ENCODE data around the gene ZDHHC23.

ZDHHC23 gene

GRCh38 chr3:113910966-113911365, 36.8 kb upstream of the ZDHHC23 start:
- no peak overlapping the region for H3K9ac ChIP-seq
- no peaks in the 10 kb centered on the region for H3K27me3 ChIP-seq (ENCODE audit: control insufficient read depth, insufficient read depth, low read length)
- H3K9me3 ChIP-seq (ENCODE audit: control insufficient read depth, low read length), result no peaks in the 10 kb centered on the region
- no peak overlapping the region for H2AFZ ChIP-seq
- H3K27ac ChIP-seq, result no peak overlapping the region
- no peak overlapping the region for H3K4me2 ChIP-seq (ENCODE audit: low read length)
- no peaks in the 10 kb centered on the region for H3K4me1 ChIP-seq
- no peaks in the 10 kb centered on the region for H3K79me2 ChIP-seq
- H3K36me3 ChIP-seq (ENCODE audit: control insufficient read depth, insufficient read depth, low read length), result no peaks in the 10 kb centered on the region
- no peak overlapping the region for H3K4me3 ChIP-seq (ENCODE audit: low read depth, low read length)
- no peak for TF ChIP-seq CTCF (IDR thresholded peaks at IDR 0.05)

GRCh38 chr3:113912552-113913236, 35.1 kb upstream of the ZDHHC23 start:
- no peaks in the 10 kb centered on the region for H3K79me2 ChIP-seq
- no peak overlapping the region for H3K9ac ChIP-seq
- H2AFZ ChIP-seq, result peak overlapping the region; percentile 43
- peak; percentile 71 for TF ChIP-seq CTCF (IDR thresholded peaks at IDR 0.05)
- H3K27me3 ChIP-seq (ENCODE audit: control insufficient read depth, insufficient read depth, low read length), result no peaks in the 10 kb centered on the region
- no peak overlapping the region for H3K4me2 ChIP-seq (ENCODE audit: low read length)
- no peaks in the 10 kb centered on the region for H3K36me3 ChIP-seq (ENCODE audit: control insufficient read depth, insufficient read depth, low read length)
- no peaks in the 10 kb centered on the region for H3K9me3 ChIP-seq (ENCODE audit: control insufficient read depth, low read length)
- H3K27ac ChIP-seq, result no peak overlapping the region
- H3K4me1 ChIP-seq, result no peaks in the 10 kb centered on the region
- peak overlapping the region; percentile 2 for H3K4me3 ChIP-seq (ENCODE audit: low read depth, low read length)

- no peak overlapping the region for H3K4me2 ChIP-seq (ENCODE audit: low read length)
- H3K9ac ChIP-seq, result no peak overlapping the region
- no peak overlapping the region for H3K27ac ChIP-seq
- no peak overlapping the region for H2AFZ ChIP-seq
- no peaks in the 10 kb centered on the region for H3K36me3 ChIP-seq (ENCODE audit: control insufficient read depth, insufficient read depth, low read length)
- no peak overlapping the region for H3K4me3 ChIP-seq (ENCODE audit: low read depth, low read length)
- no peaks in the 10 kb centered on the region for H3K9me3 ChIP-seq (ENCODE audit: control insufficient read depth, low read length)
- TF ChIP-seq CTCF (IDR thresholded peaks at IDR 0.05), result no peak
- no peaks in the 10 kb centered on the region for H3K4me1 ChIP-seq
- no peaks in the 10 kb centered on the region for H3K79me2 ChIP-seq
- H3K27me3 ChIP-seq (ENCODE audit: control insufficient read depth, insufficient read depth, low read length), result no peaks in the 10 kb centered on the region
Measured at GRCh38 chr3:113914646-113915045, 33.2 kb upstream of the ZDHHC23 start.

- no peaks in the 10 kb centered on the region for H3K9me3 ChIP-seq (ENCODE audit: control insufficient read depth, low read length)
- TF ChIP-seq CTCF (IDR thresholded peaks at IDR 0.05), result no peak
- no peak overlapping the region for H3K27ac ChIP-seq
- no peak overlapping the region for H2AFZ ChIP-seq
- no peak overlapping the region for H3K4me3 ChIP-seq (ENCODE audit: low read depth, low read length)
- no peaks in the 10 kb centered on the region for H3K4me1 ChIP-seq
- no peaks in the 10 kb centered on the region for H3K36me3 ChIP-seq (ENCODE audit: control insufficient read depth, insufficient read depth, low read length)
- no peak overlapping the region for H3K4me2 ChIP-seq (ENCODE audit: low read length)
- no peaks in the 10 kb centered on the region for H3K27me3 ChIP-seq (ENCODE audit: control insufficient read depth, insufficient read depth, low read length)
- H3K79me2 ChIP-seq, result no peaks in the 10 kb centered on the region
- no peak overlapping the region for H3K9ac ChIP-seq
Measured at GRCh38 chr3:113927556-113927955, 20.3 kb upstream of the ZDHHC23 start.

- H2AFZ ChIP-seq, result peak overlapping the region; percentile 85
- H3K9ac ChIP-seq, result no peak overlapping the region
- no peaks in the 10 kb centered on the region for H3K4me1 ChIP-seq
- H3K27ac ChIP-seq, result peak overlapping the region; percentile 52
- H3K27me3 ChIP-seq (ENCODE audit: control insufficient read depth, insufficient read depth, low read length), result no peaks in the 10 kb centered on the region
- H3K79me2 ChIP-seq, result no peaks in the 10 kb centered on the region
- H3K36me3 ChIP-seq (ENCODE audit: control insufficient read depth, insufficient read depth, low read length), result no peaks in the 10 kb centered on the region
- TF ChIP-seq CTCF (IDR thresholded peaks at IDR 0.05), result no peak
- H3K4me3 ChIP-seq (ENCODE audit: low read depth, low read length), result peak overlapping the region; percentile 58
- no peaks in the 10 kb centered on the region for H3K9me3 ChIP-seq (ENCODE audit: control insufficient read depth, low read length)
- H3K4me2 ChIP-seq (ENCODE audit: low read length), result peak overlapping the region; percentile 65
Measured at GRCh38 chr3:113946831-113947230, 982 bp upstream of the ZDHHC23 start.

Measured in parathyroid adenoma (tissue), 2 donors.